GM12878 (cell line): ENCODE measurements around the gene PHF23. TPM values are rescaled to one million over a fixed set of nuclear protein-coding genes. Genes with fewer than 3 reads are reported as not detected.

Experiments
- ATAC-seq: fragments of 200-7000 bp; cut with Tn5 transposase; 3 replicates; pipeline ENCODE4 v1.9.1; 2020; ENCODE audit warnings: mild to moderate bottlenecking, moderate library complexity
- BruUV-seq: library from RNA; stranded (reverse); fragments of 400-500 nt; replicated peaks from 2 replicates; lab custom pipeline; 2021; lab: Mats Ljungman, UMichigan
- CTCF ChIA-PET: fragments of 300-600 bp; sonication (Branson Sonifier 250); formaldehyde crosslinking; extraction: SDS; loops from one replicate; lab custom pipeline; 2021; ENCODE audit warnings: inconsistent platforms; lab: Yijun Ruan, JAX
- POLR2A ChIA-PET: fragments of 350-600 bp; formaldehyde crosslinking; extraction: SDS; loops from one replicate; lab custom pipeline; 2021; ENCODE audit warnings: inconsistent platforms; lab: Charles Lee
- RAD21 ChIA-PET: fragments of 300-600 bp; sonication (Branson Sonifier 250); formaldehyde crosslinking; loops from one replicate; lab custom pipeline; 2023; ENCODE audit warnings: antibody characterized with exemption; ENCODE audit not compliant: unreplicated experiment; lab: Charles Lee
- SMC1A ChIA-PET: fragments of 300-600 bp; sonication (Branson Sonifier 250); formaldehyde crosslinking; loops from one replicate; lab custom pipeline; 2023; ENCODE audit not compliant: unreplicated experiment, uncharacterized antibody; lab: Charles Lee
- DNase-seq: peaks from one replicate; pipeline ENCODE4 v3.0.0-alpha.2; 2011; ENCODE audit warnings: low read depth, low spot score
- FAIRE-seq: peaks from 3 replicates; lab custom pipeline; 2011; peaks lifted over from hg19 to GRCh38; lab: Jason Lieb, UNC
- H2AFZ ChIP-seq: 2 replicates; pipeline ENCODE4 v1.6.0; 2011; ENCODE audit warnings: low read depth, low read length, control low read depth; ENCODE audit not compliant: control insufficient read depth
- H3K27ac ChIP-seq: 2 replicates; pipeline ENCODE4 v1.5.1; 2011; ENCODE audit warnings: control low read depth; ENCODE audit not compliant: control insufficient read depth, insufficient read depth
- H3K27me3 ChIP-seq, 2 experiments: replicated peaks in 1 of 2; 2 replicates each; pipeline versions ENCODE4 v1.6.0 to v1.6.1; 2011; ENCODE audit warnings: low read length in 1 of 2; ENCODE audit not compliant: control insufficient read depth in 2 of 2, insufficient read depth in 2 of 2
- H3K36me3 ChIP-seq, 2 experiments: 2 replicates each; pipeline ENCODE4 v1.5.1; 2011; ENCODE audit warnings: low read length in 1 of 2; ENCODE audit not compliant: control insufficient read depth in 2 of 2, insufficient read depth in 2 of 2
- H3K4me1 ChIP-seq: 2 replicates; pipeline ENCODE4 v1.6.1; 2011; ENCODE audit warnings: mild to moderate bottlenecking, low read length, moderate library complexity, mixed read lengths; ENCODE audit not compliant: control insufficient read depth, insufficient read depth
- H3K4me2 ChIP-seq: 2 replicates; pipeline ENCODE4 v1.6.0; 2011; ENCODE audit warnings: control low read depth; ENCODE audit not compliant: control insufficient read depth, insufficient read depth
- H3K4me3 ChIP-seq: fragments of 200-600 bp; sonication (generic); 2 replicates; pipeline ENCODE4 v1.5.1; 2016
- H3K79me2 ChIP-seq: 2 replicates; pipeline ENCODE4 v1.6.0; 2011; ENCODE audit warnings: low read length; ENCODE audit not compliant: control insufficient read depth, insufficient read depth
- H3K9ac ChIP-seq: 2 replicates; pipeline ENCODE4 v1.8.0; 2011; ENCODE audit warnings: low read length, control low read depth, mixed read lengths; ENCODE audit not compliant: control insufficient read depth, insufficient read depth
- H3K9me3 ChIP-seq: replicated peaks from 3 replicates; pipeline ENCODE4 v1.5.1; 2011; ENCODE audit warnings: mild to moderate bottlenecking, low read length; ENCODE audit not compliant: control insufficient read depth, insufficient read depth
- H4K20me1 ChIP-seq: 2 replicates; pipeline ENCODE4 v1.6.0; 2011; ENCODE audit not compliant: control insufficient read depth, insufficient read depth
- ASH2L ChIP-seq: fragments of 300-600, 200-600 bp; sonication (generic); IDR thresholded peaks from 2 replicates; pipeline ENCODE4 v1.6.1; 2017; ENCODE audit warnings: low read depth, mild to moderate bottlenecking, borderline replicate concordance
- BACH1 ChIP-seq: fragments of 450-650 bp; IDR thresholded peaks from 2 replicates; pipeline ENCODE4 v1.6.1; 2017; ENCODE audit warnings: mild to moderate bottlenecking, borderline replicate concordance
- BCL11A ChIP-seq: IDR thresholded peaks from 2 replicates; pipeline ENCODE4 v1.6.1; 2011; ENCODE audit warnings: low read depth, low read length
- KDM1A ChIP-seq: fragments of 200-600 bp; sonication (generic); IDR thresholded peaks from 2 replicates; pipeline ENCODE4 v1.6.1; 2016; ENCODE audit warnings: borderline replicate concordance
- KLF5 ChIP-seq: fragments of 450-650 bp; IDR thresholded peaks from 2 replicates; pipeline ENCODE4 v1.6.1; 2014; ENCODE audit warnings: mild to moderate bottlenecking; ENCODE audit not compliant: partially characterized antibody
- LARP7 ChIP-seq: fragments of 450-650 bp; IDR thresholded peaks from 2 replicates; pipeline ENCODE4 v1.6.1; 2017; ENCODE audit warnings: mild to moderate bottlenecking
- NR2C2 ChIP-seq: IDR thresholded peaks from 2 replicates; pipeline ENCODE4 v1.6.1; 2011; ENCODE audit warnings: borderline replicate concordance, low read depth; ENCODE audit not compliant: control insufficient read depth, insufficient read length
- RCOR1 ChIP-seq: conservative IDR thresholded peaks from 2 replicates; pipeline ENCODE4 v1.6.1; 2012; ENCODE audit warnings: low read depth, low read length, improper control_type of control experiment
- RFX5 ChIP-seq: IDR thresholded peaks from 2 replicates; pipeline ENCODE4 v1.6.1; 2011; ENCODE audit warnings: low read depth, low read length, improper control_type of control experiment
- SIX5 ChIP-seq: IDR thresholded peaks from 2 replicates; pipeline ENCODE4 v1.6.1; 2011; ENCODE audit warnings: mild to moderate bottlenecking, low read depth, low read length, moderate library complexity; ENCODE audit not compliant: severe bottlenecking
- TARDBP ChIP-seq: IDR thresholded peaks from 2 replicates; pipeline ENCODE4 v1.6.1; 2016; ENCODE audit warnings: borderline replicate concordance
- USF2 ChIP-seq: IDR thresholded peaks from 2 replicates; pipeline ENCODE4 v1.6.1; 2011; ENCODE audit warnings: low read depth, low read length, improper control_type of control experiment, borderline replicate concordance
- ZBTB40 ChIP-seq: fragments of 450-650 bp; IDR thresholded peaks from 2 replicates; pipeline ENCODE4 v1.6.1; 2016; ENCODE audit warnings: mild to moderate bottlenecking, moderate library complexity, borderline replicate concordance
- WGBS: methylation state at CpG from one replicate; pipeline ENCODE4 v1.1.6; 2016; ENCODE audit warnings: low lambda C conversion rate; ENCODE audit not compliant: insufficient replicate concordance, insufficient coverage; ENCODE audit errors: missing lambda C conversion rate; 5-methylcytosine and 5-hydroxymethylcytosine counted together
- in situ Hi-C: fragments of 300-500 bp; cut with MboI; formaldehyde crosslinking; loops from 9 replicates; pipeline ENCODE4 v1.14.3; 2018; ENCODE audit warnings: mixed read lengths
- intact Hi-C: fragments of 100-400 bp; cut with micrococcal nuclease; formaldehyde crosslinking; loops from one replicate; pipeline ENCODE4 v1.14.2; 2022; ENCODE audit not compliant: unreplicated experiment
- polyA plus RNA-seq, 11 experiments: library from polyadenylated mRNA; depleted of rRNA in 4 of 11; unstranded in 6 of 11; stranded (reverse) in 5 of 11; fragments of >200 nt; fragmentation: Nextera tagmentation in 4 of 11; fragmentation: Illumina TruSeq in 1 of 11; extraction: Ambion mirVana in 4 of 11; extraction: Trizol in 1 of 11; gene quantifications; 1 replicate in 1 of 11; 2 replicates in 10 of 11; pipeline versions ENCODE4 v1.2.1 to v1.2.3, GENCODE V29; 2011 to 2016; ENCODE audit warnings: inconsistent platforms in 2 of 11, missing spikeins in 2 of 11, low read depth in 1 of 11
- total RNA-seq, 4 experiments: library from RNA; depleted of rRNA in 3 of 4; stranded (reverse); fragments of >200 nt in 3 of 4; fragmentation: Illumina TruSeq in 1 of 4; extraction: Trizol in 1 of 4; gene quantifications; 2 replicates each; pipeline versions ENCODE4 v1.2.1 to v1.2.3, GENCODE V29; 2013 to 2021
- TF ChIP-seq, protein P1 (sequence below): IDR thresholded peaks from 2 replicates; pipeline ENCODE4 v1.6.1; 2012; ENCODE audit warnings: improper control_type of control experiment, low read depth, low read length; ENCODE audit not compliant: insufficient replicate concordance

The PHF23 gene
- total and polyA plus RNA-seq, 10 of the 15 experiments (the other 5 are each of a cell fraction or from before 2014, with no cell fraction given): 8.2 to 84.8 (median 32.6) TPM

GRCh38 chr17:7215136-7215638 lies 24.1 kb downstream of the PHF23 start:
- H4K20me1 ChIP-seq: no peaks in the 10 kb centered on the region
- no peaks in the 10 kb centered on the region for H3K9me3 ChIP-seq
- in situ Hi-C loops (no loop called here), intact Hi-C loops (loop anchor here (2.0 kb wide), 2 partner anchors 24 to 38 kb away; partner anchors contain the start of genes ELP5 and PHF23)
- H3K27ac ChIP-seq: no peak overlapping the region; the same call in 1 of the 2 replicates
- SMC1A ChIA-PET: interaction anchor here (1.6 kb wide), 1 partner anchor 36 kb away, joined by 4 read pairs; the partner anchor contains the start of gene CTDNEP1
- H3K4me2 ChIP-seq: peak overlapping the region; percentile 89; the same call in 1 of the 2 replicates
- FAIRE-seq: peak; percentile 93
- H3K36me3 ChIP-seq: no peaks in the 10 kb centered on the region
- H2AFZ ChIP-seq: no peak overlapping the region
- RAD21 ChIA-PET: interaction anchor here (0.6 kb wide), 1 partner anchor 28 kb away, joined by 3 read pairs; the partner anchor contains the start of gene GABARAP
- H3K4me3 ChIP-seq: no peak overlapping the region; the same call in 1 of the 2 replicates
- no peak overlapping the region for H3K9ac ChIP-seq
- no peaks in the 10 kb centered on the region for H3K27me3 ChIP-seq
- ATAC-seq: no peak
- peaks cover 6% of the 10 kb centered on the region for H3K79me2 ChIP-seq
- POLR2A ChIA-PET: interaction anchor here (1.3 to 3.3 kb wide), 3 partner anchors 19 to 26 kb away, joined by 3 to 12 read pairs (median 7); partner anchors contain the start of genes DVL2 and PHF23
- CTCF ChIA-PET: interaction anchor here (1.2 to 1.9 kb wide), 4 partner anchors 27 to 169 kb away, joined by 3 to 7 read pairs (median 5); partner anchors contain the start of gene SLC2A4
- no peak for DNase-seq
- no TSS peak for BruUV-seq
- H3K4me1 ChIP-seq: peaks cover 18% of the 10 kb centered on the region
- WGBS: 20% methylated on average over 9 of the region's 9 CpGs
- TF ChIP-seq KDM1A (no peak), NR2C2 (no peak), BCL11A (no peak), ASH2L (no peak), USF2 (no peak), RCOR1 (no peak), LARP7 (no peak), ZBTB40 (no peak), RFX5 (no peak), SIX5 (no peak), BACH1 (no peak), KLF5 (no peak), TARDBP (peak; percentile 91)
- TF ChIP-seq, protein P1, sequence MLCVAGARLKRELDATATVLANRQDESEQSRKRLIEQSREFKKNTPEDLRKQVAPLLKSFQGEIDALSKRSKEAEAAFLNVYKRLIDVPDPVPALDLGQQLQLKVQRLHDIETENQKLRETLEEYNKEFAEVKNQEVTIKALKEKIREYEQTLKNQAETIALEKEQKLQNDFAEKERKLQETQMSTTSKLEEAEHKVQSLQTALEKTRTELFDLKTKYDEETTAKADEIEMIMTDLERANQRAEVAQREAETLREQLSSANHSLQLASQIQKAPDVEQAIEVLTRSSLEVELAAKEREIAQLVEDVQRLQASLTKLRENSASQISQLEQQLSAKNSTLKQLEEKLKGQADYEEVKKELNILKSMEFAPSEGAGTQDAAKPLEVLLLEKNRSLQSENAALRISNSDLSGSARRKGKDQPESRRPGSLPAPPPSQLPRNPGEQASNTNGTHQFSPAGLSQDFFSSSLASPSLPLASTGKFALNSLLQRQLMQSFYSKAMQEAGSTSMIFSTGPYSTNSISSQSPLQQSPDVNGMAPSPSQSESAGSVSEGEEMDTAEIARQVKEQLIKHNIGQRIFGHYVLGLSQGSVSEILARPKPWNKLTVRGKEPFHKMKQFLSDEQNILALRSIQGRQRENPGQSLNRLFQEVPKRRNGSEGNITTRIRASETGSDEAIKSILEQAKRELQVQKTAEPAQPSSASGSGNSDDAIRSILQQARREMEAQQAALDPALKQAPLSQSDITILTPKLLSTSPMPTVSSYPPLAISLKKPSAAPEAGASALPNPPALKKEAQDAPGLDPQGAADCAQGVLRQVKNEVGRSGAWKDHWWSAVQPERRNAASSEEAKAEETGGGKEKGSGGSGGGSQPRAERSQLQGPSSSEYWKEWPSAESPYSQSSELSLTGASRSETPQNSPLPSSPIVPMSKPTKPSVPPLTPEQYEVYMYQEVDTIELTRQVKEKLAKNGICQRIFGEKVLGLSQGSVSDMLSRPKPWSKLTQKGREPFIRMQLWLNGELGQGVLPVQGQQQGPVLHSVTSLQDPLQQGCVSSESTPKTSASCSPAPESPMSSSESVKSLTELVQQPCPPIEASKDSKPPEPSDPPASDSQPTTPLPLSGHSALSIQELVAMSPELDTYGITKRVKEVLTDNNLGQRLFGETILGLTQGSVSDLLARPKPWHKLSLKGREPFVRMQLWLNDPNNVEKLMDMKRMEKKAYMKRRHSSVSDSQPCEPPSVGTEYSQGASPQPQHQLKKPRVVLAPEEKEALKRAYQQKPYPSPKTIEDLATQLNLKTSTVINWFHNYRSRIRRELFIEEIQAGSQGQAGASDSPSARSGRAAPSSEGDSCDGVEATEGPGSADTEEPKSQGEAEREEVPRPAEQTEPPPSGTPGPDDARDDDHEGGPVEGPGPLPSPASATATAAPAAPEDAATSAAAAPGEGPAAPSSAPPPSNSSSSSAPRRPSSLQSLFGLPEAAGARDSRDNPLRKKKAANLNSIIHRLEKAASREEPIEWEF: no peak
